Astrocyte (in vitro differentiated cells and primary cell): ENCODE measurements around the gene XYLT1. TPM values are rescaled to one million over a fixed set of nuclear protein-coding genes. Genes with fewer than 3 reads are reported as not detected.

Source experiments
- DNase-seq: peaks from one replicate; pipeline ENCODE4 v3.0.0-alpha.2; 2010; ENCODE audit warnings: low read depth
- FAIRE-seq: peaks from 2 replicates; lab custom pipeline; 2011; peaks lifted over from hg19 to GRCh38; lab: Jason Lieb, UNC
- H2AFZ ChIP-seq: 2 replicates; pipeline ENCODE4 v1.6.0; 2012; ENCODE audit warnings: low read depth, low read length, inconsistent platforms
- H3K27ac ChIP-seq: 2 replicates; pipeline ENCODE4 v1.5.1; 2011; ENCODE audit warnings: low read depth, low read length, inconsistent platforms
- H3K27me3 ChIP-seq: 2 replicates; pipeline ENCODE4 v1.6.0; 2011; ENCODE audit warnings: low read length, inconsistent platforms; ENCODE audit not compliant: insufficient read depth
- H3K36me3 ChIP-seq: 2 replicates; pipeline ENCODE4 v1.5.1; 2011; ENCODE audit warnings: low read length, inconsistent platforms; ENCODE audit not compliant: insufficient read depth
- H3K4me1 ChIP-seq: 2 replicates; pipeline ENCODE4 v1.5.1; 2011; ENCODE audit warnings: low read length, inconsistent platforms; ENCODE audit not compliant: insufficient read depth
- H3K4me2 ChIP-seq: 2 replicates; pipeline ENCODE4 v1.6.0; 2012; ENCODE audit warnings: low read length, inconsistent platforms
- H3K4me3 ChIP-seq: 2 replicates; pipeline ENCODE4 v1.5.1; 2011; ENCODE audit warnings: low read depth, mild to moderate bottlenecking, low read length, inconsistent platforms; ENCODE audit not compliant: insufficient read depth
- H3K79me2 ChIP-seq: 2 replicates; pipeline ENCODE4 v1.6.0; 2012; ENCODE audit warnings: mild to moderate bottlenecking, low read length, inconsistent platforms; ENCODE audit not compliant: insufficient read depth
- H3K9ac ChIP-seq: 2 replicates; pipeline ENCODE4 v1.6.0; 2012; ENCODE audit warnings: mild to moderate bottlenecking, low read length, inconsistent platforms
- H3K9me3 ChIP-seq: 2 replicates; pipeline ENCODE4 v1.5.1; 2012; ENCODE audit warnings: low read depth, mild to moderate bottlenecking, low read length, inconsistent platforms; ENCODE audit not compliant: insufficient read depth
- H4K20me1 ChIP-seq: 2 replicates; pipeline ENCODE4 v1.6.0; 2012; ENCODE audit warnings: low read length, inconsistent platforms; ENCODE audit not compliant: insufficient read depth
- H3K27ac Mint-ChIP-seq: one replicate; pipeline ENCODE4 v1.8.0; 2021; ENCODE audit warnings: mild to moderate bottlenecking, mixed read lengths; ENCODE audit not compliant: unreplicated experiment
- H3K27me3 Mint-ChIP-seq: one replicate; pipeline ENCODE4 v1.8.0; 2021; ENCODE audit warnings: low read depth, mixed read lengths; ENCODE audit not compliant: unreplicated experiment
- H3K36me3 Mint-ChIP-seq: one replicate; pipeline ENCODE4 v1.8.0; 2021; ENCODE audit warnings: low read depth, mixed read lengths; ENCODE audit not compliant: unreplicated experiment
- H3K4me1 Mint-ChIP-seq: one replicate; pipeline ENCODE4 v1.8.0; 2021; ENCODE audit warnings: low read depth, mixed read lengths; ENCODE audit not compliant: unreplicated experiment
- H3K4me3 Mint-ChIP-seq: one replicate; pipeline ENCODE4 v1.8.0; 2021; ENCODE audit warnings: mild to moderate bottlenecking, moderate library complexity, mixed read lengths; ENCODE audit not compliant: unreplicated experiment
- H3K9me3 Mint-ChIP-seq: one replicate; pipeline ENCODE4 v1.8.0; 2021; ENCODE audit warnings: mild to moderate bottlenecking, mixed read lengths; ENCODE audit not compliant: unreplicated experiment
- CTCF ChIP-seq: IDR thresholded peaks from 2 replicates; pipeline ENCODE4 v1.5.1; 2011; ENCODE audit warnings: low read depth, mild to moderate bottlenecking, inconsistent platforms, low read length, moderate library complexity; ENCODE audit not compliant: insufficient read depth
- EZH2 ChIP-seq: IDR thresholded peaks from 2 replicates; pipeline ENCODE4 v1.6.1; 2012; ENCODE audit warnings: mild to moderate bottlenecking, low read length, inconsistent platforms; ENCODE audit not compliant: insufficient read depth
- total RNA-seq: library from RNA; stranded (reverse); gene quantifications from 2 replicates; pipeline ENCODE4 v1.2.1, GENCODE V29; 2021

Gene XYLT1
- total RNA-seq, 1 donor from 2014 or later: 22.9 TPM

GRCh38 chr16:17339764-17340541, 130.8 kb downstream of the XYLT1 start:
- TF ChIP-seq CTCF (no peak), EZH2 (no peak)
- DNase-seq (peak; percentile 28), FAIRE-seq (no peak)
- Mint-ChIP-seq H3K27ac (peak overlapping the region; percentile 83), H3K9me3 (no peaks in the 10 kb centered on the region), H3K4me1 (peaks cover 17% of the 10 kb centered on the region), H3K4me3 (no peak overlapping the region), H3K27me3 (no peaks in the 10 kb centered on the region), H3K36me3 (peaks cover 9% of the 10 kb centered on the region)
- H3K4me1 ChIP-seq: peaks cover 7% of the 10 kb centered on the region
- H3K9ac ChIP-seq: no peak overlapping the region
- H4K20me1 ChIP-seq: peaks cover 74% of the 10 kb centered on the region
- H3K4me2 ChIP-seq: no peak overlapping the region
- no peaks in the 10 kb centered on the region for H3K36me3 ChIP-seq
- H3K79me2 ChIP-seq: peaks cover 41% of the 10 kb centered on the region
- H3K27me3 ChIP-seq: no peaks in the 10 kb centered on the region
- H3K27ac ChIP-seq: no peak overlapping the region
- no peaks in the 10 kb centered on the region for H3K9me3 ChIP-seq
- H2AFZ ChIP-seq: no peak overlapping the region
- H3K4me3 ChIP-seq: no peak overlapping the region

GRCh38 chr16:17338244-17338643, 132.5 kb downstream of the XYLT1 start:
- H3K36me3 Mint-ChIP-seq: peaks cover 9% of the 10 kb centered on the region
- TF ChIP-seq EZH2 (no peak), CTCF (no peak)
- no peak overlapping the region for H3K4me2 ChIP-seq
- H3K4me3 Mint-ChIP-seq: no peak overlapping the region
- H3K27ac Mint-ChIP-seq: no peak overlapping the region
- no peak overlapping the region for H3K27ac ChIP-seq
- H4K20me1 ChIP-seq: peaks cover 82% of the 10 kb centered on the region
- H3K36me3 ChIP-seq: no peaks in the 10 kb centered on the region
- no peak overlapping the region for H3K9ac ChIP-seq
- peaks cover 37% of the 10 kb centered on the region for H3K79me2 ChIP-seq
- H2AFZ ChIP-seq: no peak overlapping the region
- H3K4me3 ChIP-seq: no peak overlapping the region
- H3K27me3 ChIP-seq: no peaks in the 10 kb centered on the region
- H3K27me3 Mint-ChIP-seq: no peaks in the 10 kb centered on the region
- no peaks in the 10 kb centered on the region for H3K9me3 ChIP-seq
- H3K4me1 Mint-ChIP-seq: peaks cover 27% of the 10 kb centered on the region
- peaks cover 11% of the 10 kb centered on the region for H3K4me1 ChIP-seq
- H3K9me3 Mint-ChIP-seq: no peaks in the 10 kb centered on the region
- FAIRE-seq (no peak), DNase-seq (no peak)

DNA sequence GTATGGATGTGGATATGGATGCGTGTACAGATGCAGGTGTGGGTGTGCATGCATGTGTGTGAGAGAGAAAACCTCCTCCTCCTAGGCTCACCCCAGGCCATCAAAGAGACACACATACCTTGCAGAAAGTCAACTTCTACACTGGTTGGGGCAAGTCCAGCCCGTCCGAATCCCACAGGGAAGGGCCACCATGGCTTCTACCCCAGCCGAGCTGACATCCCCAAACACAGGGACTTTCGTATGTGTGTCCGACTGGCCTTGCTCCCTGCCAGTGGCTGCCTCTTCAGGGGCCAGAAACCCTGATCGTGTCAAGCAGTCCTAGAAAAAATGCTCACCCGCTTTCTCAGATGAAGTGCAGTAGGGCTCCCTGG, 134.2 kb downstream of the XYLT1 start:
- no peaks in the 10 kb centered on the region for H3K27me3 ChIP-seq
- no peak overlapping the region for H3K27ac Mint-ChIP-seq
- no peaks in the 10 kb centered on the region for H3K9me3 Mint-ChIP-seq
- TF ChIP-seq CTCF (no peak), EZH2 (no peak)
- no peak overlapping the region for H2AFZ ChIP-seq
- peaks cover 3% of the 10 kb centered on the region for H3K36me3 Mint-ChIP-seq
- DNase-seq (no peak), FAIRE-seq (no peak)
- H4K20me1 ChIP-seq: peaks cover 88% of the 10 kb centered on the region
- H3K36me3 ChIP-seq: no peaks in the 10 kb centered on the region
- H3K27ac ChIP-seq: no peak overlapping the region
- H3K4me3 Mint-ChIP-seq: no peak overlapping the region
- H3K9me3 ChIP-seq: no peaks in the 10 kb centered on the region
- H3K27me3 Mint-ChIP-seq: no peaks in the 10 kb centered on the region
- peaks cover 11% of the 10 kb centered on the region for H3K4me1 ChIP-seq
- H3K4me1 Mint-ChIP-seq: peaks cover 24% of the 10 kb centered on the region
- peaks cover 33% of the 10 kb centered on the region for H3K79me2 ChIP-seq
- H3K4me2 ChIP-seq: no peak overlapping the region
- H3K9ac ChIP-seq: no peak overlapping the region
- no peak overlapping the region for H3K4me3 ChIP-seq
